Astrocyte of the hippocampus (primary cell): ENCODE results near the gene PPP1CC.

Source experiments
- DNase-seq: peaks from one replicate; pipeline ENCODE4 v3.0.0; 2011; ENCODE audit warnings: low read depth, low spot score

The PPP1CC gene

GRCh38 chr12:110754101-110754793 is 11.6 kb upstream of the PPP1CC start:
- no peak for DNase-seq

- peak; percentile 31 for DNase-seq
Measured at GRCh38 chr12:110750784-110751461, 8.2 kb upstream of the PPP1CC start.

DNA sequence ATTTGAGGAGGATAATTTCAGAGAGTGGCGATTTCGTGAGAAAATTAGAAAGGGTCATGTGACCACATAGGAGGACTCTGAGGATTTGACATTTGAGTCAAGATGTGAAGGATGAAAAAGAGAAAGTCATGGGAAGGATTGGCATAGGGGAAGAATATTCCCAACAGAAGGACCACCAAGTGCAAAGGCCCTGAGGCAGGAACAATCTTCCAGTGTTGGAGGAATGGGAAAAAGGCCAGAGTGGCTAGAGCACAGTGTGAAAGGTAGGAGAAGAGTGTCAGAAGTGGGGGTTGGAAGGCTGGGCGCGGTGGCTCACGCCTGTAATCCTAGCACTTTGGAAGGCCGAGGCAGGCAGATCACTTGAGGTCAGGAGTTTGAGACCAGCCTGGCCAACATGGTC is 3.9 kb upstream of the PPP1CC start:
- DNase-seq, result no peak

- DNase-seq, result peak; percentile 49
Measured at GRCh38 chr12:110745542-110746284, 3.0 kb upstream of the PPP1CC start.

- DNase-seq, result peak; percentile 42
Measured at GRCh38 chr12:110744601-110745264, 2.0 kb upstream of the PPP1CC start.

GRCh38 chr12:110744151-110744571 is 1.5 kb upstream of the PPP1CC start:
- peak; percentile 36 for DNase-seq

- peak; percentile 32 for DNase-seq
Measured at GRCh38 chr12:110743571-110744093, 941 bp upstream of the PPP1CC start.

DNA sequence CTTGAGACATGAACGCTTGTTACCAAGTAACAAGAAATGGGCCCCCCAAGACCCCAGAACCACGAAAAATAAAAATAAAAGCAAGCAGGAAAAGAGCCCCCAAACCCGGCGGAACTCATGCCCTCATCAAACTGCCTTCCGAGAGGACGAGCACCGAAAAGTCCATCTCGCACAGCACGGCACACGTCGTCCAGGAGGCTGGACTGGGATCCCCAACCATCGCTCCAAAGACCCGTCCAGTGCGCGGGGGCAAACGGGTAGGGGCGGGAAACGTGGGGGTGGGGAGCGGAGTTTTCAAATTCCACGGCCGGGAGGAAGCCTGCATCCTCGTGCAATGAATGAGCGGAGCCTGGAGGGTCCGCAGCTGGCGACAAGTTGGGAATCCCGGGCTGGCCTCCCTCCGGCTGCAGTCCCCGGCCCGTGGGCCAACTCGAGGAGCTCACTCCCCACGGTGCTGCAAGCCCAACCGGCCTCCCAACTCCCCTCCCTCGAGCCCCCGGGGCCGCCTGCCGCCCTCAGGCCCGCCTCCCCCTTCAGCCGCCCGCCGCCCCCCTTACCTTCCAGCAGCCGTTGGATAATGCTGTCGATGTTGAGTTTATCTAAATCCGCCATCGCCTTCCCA is 484 bp downstream of the PPP1CC start:
- DNase-seq, result no peak

DNA sequence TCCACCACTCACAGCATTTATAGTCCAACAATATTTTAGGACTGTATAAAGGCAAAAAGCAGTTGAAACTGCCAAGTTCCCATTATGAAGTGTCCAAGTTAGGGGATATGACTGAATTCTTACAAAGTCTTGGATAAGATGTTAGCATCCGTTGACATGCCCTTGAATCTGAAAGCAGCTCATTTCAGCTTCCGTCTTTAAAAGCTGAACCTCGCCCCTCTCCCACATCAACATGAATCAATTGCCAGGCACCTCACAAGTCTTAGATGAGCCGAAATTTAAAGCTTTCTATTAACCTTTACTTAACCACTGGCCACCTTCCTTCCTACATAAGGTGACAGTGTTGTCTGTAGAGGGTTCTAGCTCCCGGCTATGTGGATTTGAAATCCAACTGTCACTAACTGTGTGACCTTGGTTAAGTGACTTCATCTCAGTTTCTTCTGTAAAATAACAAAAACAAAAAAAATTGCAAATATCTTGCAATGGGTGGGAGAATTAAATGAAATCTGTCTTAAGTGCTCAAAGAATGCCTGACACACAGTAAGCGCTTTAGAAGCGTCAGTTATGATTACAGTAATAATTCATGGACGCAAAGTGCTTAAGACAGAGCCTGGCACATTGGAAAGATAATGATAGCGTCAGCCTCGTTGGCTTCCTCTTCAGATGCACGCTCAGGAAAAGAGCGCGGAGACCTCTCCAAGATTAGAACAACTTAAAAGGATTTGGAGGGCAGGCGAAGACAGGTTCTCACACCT is 1.2 kb downstream of the PPP1CC start:
- peak; percentile 29 for DNase-seq

- no peak for DNase-seq
Measured at GRCh38 chr12:110739894-110740293, 2.8 kb downstream of the PPP1CC start.

- DNase-seq, result no peak
Measured at GRCh38 chr12:110739488-110739887, 3.2 kb downstream of the PPP1CC start.

- DNase-seq, result no peak
Measured at GRCh38 chr12:110737532-110737931, 5.2 kb downstream of the PPP1CC start.

DNA sequence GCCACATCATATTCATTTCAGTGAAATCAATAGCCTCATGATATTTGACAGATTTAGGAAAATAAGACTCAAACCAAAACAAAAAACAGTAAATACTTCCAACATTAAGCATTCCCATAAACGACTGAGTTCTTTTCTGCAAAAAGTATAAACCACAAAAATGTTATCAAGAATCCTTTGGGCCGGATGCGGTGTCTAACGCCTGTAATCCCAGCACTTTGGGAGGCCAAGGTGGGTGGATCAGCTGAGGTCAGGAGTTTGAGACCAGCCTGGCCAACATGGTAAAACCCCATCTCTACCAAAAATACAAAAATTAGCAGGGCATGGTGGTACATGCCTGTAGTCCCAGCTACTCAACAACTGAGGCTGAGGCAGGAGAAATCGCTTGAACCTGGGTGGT is 5.7 kb downstream of the PPP1CC start:
- DNase-seq, result peak; percentile 40

DNA sequence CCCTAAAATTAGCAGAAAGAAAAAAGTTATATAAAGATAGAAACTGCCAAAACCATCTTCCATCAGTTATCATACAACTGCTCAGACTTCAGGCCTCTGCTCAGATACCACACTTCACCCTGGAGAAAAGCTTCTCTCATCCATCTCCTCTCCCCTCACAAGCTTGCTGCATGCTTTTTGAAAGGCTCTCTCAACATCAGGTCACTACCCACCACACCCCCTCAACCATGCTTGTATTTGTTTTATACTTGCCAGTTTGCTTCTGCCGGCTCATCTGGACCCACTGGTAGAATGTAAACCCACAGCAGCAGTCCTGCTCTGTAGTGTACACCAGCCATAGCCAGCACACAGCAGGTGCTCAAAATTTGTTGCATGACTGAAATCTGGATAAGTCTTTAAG is 8.8 kb downstream of the PPP1CC start:
- DNase-seq, result no peak

DNA sequence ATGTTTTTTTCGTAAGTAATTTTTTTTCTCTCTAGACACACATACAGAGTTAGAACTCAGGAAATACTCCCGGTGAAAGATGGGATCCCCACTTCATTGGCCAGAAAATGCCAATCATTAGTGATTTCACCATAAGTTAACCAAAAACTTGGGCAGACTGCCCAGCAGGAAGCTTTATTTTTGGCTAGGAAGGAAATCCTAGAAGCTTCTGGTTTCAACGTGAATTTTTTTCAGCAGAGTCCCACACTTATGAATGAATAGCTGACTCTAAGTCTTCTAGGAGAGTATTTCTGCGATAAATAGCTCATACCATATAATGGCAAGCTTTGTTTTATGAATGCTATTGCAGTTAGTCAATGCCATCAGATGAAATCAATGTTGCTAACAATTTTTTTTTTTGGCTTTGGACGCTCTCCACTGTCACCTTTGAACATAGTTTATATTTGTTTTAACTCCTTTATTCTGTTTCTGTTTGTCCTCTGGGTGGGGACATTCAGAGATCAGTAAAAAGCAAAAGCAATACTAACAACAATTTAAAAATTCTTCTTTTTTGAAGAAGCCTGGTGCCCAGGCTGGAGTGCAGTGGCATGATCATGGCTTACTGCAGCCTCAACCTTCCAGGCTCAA is 9.5 kb downstream of the PPP1CC start:
- DNase-seq, result peak; percentile 51

GRCh38 chr12:110732572-110732971 is 10.1 kb downstream of the PPP1CC start:
- no peak for DNase-seq

GRCh38 chr12:110731479-110731878 is 11.2 kb downstream of the PPP1CC start:
- no peak for DNase-seq

- DNase-seq, result no peak
Measured at GRCh38 chr12:110728628-110729027, 14.1 kb downstream of the PPP1CC start.

GRCh38 chr12:110726708-110727369 is 15.9 kb downstream of the PPP1CC start:
- DNase-seq, result no peak

GRCh38 chr12:110726028-110726427 is 16.7 kb downstream of the PPP1CC start:
- no peak for DNase-seq
